ENCODE measurements around the gene B3GAT1. TPM values are rescaled to one million over a fixed set of nuclear protein-coding genes. Genes with fewer than 3 reads are reported as not detected.

B3GAT1 gene
- polyA plus RNA-seq, 1 of the 3 experiments (the other 2 are of a cell fraction) = 0.15 TPM

- TF ChIP-seq, protein P1, sequence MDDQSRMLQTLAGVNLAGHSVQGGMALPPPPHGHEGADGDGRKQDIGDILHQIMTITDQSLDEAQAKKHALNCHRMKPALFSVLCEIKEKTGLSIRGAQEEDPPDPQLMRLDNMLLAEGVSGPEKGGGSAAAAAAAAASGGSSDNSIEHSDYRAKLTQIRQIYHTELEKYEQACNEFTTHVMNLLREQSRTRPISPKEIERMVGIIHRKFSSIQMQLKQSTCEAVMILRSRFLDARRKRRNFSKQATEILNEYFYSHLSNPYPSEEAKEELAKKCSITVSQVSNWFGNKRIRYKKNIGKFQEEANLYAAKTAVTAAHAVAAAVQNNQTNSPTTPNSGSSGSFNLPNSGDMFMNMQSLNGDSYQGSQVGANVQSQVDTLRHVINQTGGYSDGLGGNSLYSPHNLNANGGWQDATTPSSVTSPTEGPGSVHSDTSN (IDR thresholded peaks at IDR 0.05) = no peak
- TF ChIP-seq SMC3 (IDR thresholded peaks at IDR 0.05; ENCODE audit: low read depth, low read length) = no peak
- TF ChIP-seq YY1 (IDR thresholded peaks at IDR 0.05; ENCODE audit: low read depth) = no peak
- no peak for TF ChIP-seq FOSL2 (IDR thresholded peaks at IDR 0.05; ENCODE audit: borderline replicate concordance, low read depth)
- no peak for TF ChIP-seq GABPA (IDR thresholded peaks at IDR 0.05; ENCODE audit: low read depth)
- no peak for TF ChIP-seq RFX5 (IDR thresholded peaks at IDR 0.05; ENCODE audit: low read length)
- no peak for TF ChIP-seq GATA2 (CRISPR knock-in tag; IDR thresholded peaks at IDR 0.05)
- no peak for TF ChIP-seq SIN3A (IDR thresholded peaks at IDR 0.05; ENCODE audit: borderline replicate concordance, low read depth, low read length)
- no peak for TF ChIP-seq MEF2A (IDR thresholded peaks at IDR 0.05; ENCODE audit: borderline replicate concordance, low read depth)
- TF ChIP-seq ZBTB33 (IDR thresholded peaks at IDR 0.05; ENCODE audit: borderline replicate concordance, low read depth) = no peak
- no peak for TF ChIP-seq RAD21 (IDR thresholded peaks at IDR 0.05; ENCODE audit: low read length)
- no peak for TF ChIP-seq EZH2phosphoT487 (IDR thresholded peaks at IDR 0.05; ENCODE audit: borderline replicate concordance, low read depth)
- no peak for TF ChIP-seq TEAD4 (IDR thresholded peaks at IDR 0.05; ENCODE audit: borderline replicate concordance, insufficient read depth)
- no peak for TF ChIP-seq ELF1 (IDR thresholded peaks at IDR 0.05)
- TF ChIP-seq IRF3 (IDR thresholded peaks at IDR 0.05; ENCODE audit: low read depth, low read length) = no peak
- no peak for TF ChIP-seq TAF1 (IDR thresholded peaks at IDR 0.05; ENCODE audit: borderline replicate concordance, low read depth, low read length)
- no peak for TF ChIP-seq JUND (IDR thresholded peaks at IDR 0.05)
- no peak for TF ChIP-seq RCOR1 (IDR thresholded peaks at IDR 0.05; ENCODE audit: low read length)
- TF ChIP-seq CTCF (IDR thresholded peaks at IDR 0.05) = no peak
- TF ChIP-seq, protein P2, sequence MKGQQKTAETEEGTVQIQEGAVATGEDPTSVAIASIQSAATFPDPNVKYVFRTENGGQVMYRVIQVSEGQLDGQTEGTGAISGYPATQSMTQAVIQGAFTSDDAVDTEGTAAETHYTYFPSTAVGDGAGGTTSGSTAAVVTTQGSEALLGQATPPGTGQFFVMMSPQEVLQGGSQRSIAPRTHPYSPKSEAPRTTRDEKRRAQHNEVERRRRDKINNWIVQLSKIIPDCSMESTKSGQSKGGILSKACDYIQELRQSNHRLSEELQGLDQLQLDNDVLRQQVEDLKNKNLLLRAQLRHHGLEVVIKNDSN (IDR thresholded peaks at IDR 0.05; ENCODE audit: borderline replicate concordance, low read depth) = no peak
- 72% methylated on average over 9 of the region's 14 CpGs for WGBS (ENCODE audit: low lambda C conversion rate)
- no peak overlapping the region for H3K4me3 ChIP-seq (ENCODE audit: low read depth in 2 of 2, low read length in 1 of 2)
- H3K4me1 ChIP-seq (ENCODE audit: control insufficient read depth in 1 of 2, insufficient read depth in 2 of 2, low read depth in 1 of 2, low read length in 1 of 2) = peaks cover 0 to 11% of the 10 kb centered on the region in 2 experiments; a peak in 1 of 4 replicates
- no peaks in the 10 kb centered on the region for H3K9me3 ChIP-seq
- no peak overlapping the region for H3K27ac ChIP-seq (ENCODE audit: low read depth in 2 of 2, low read length in 1 of 2)
- H3K9ac ChIP-seq = no peak overlapping the region
- POLR2A ChIA-PET = no interaction called here
- H3K36me3 ChIP-seq (replicated peaks in 1 of 2; ENCODE audit: control insufficient read depth in 1 of 2, insufficient read depth in 2 of 2, low read length in 1 of 2) = no peaks in the 10 kb centered on the region
- H3F3A ChIP-seq (replicated peaks; ENCODE audit: insufficient read depth) = no peaks in the 10 kb centered on the region
- no peak for DNase-seq
- H3K9me2 ChIP-seq = no peaks in the 10 kb centered on the region
- H4K20me1 ChIP-seq (ENCODE audit: insufficient read depth) = no peaks in the 10 kb centered on the region
- no peaks in the 10 kb centered on the region for H3K79me2 ChIP-seq (ENCODE audit: insufficient read depth)
- H2AFZ ChIP-seq (ENCODE audit: low read depth) = no peak overlapping the region
- CTCF ChIA-PET = interaction anchor here (1.3 kb wide), 1 partner anchor 484 kb away, joined by 5 read pairs; no protein-coding TSS in a partner anchor
- no peaks in the 10 kb centered on the region for H3K27me3 ChIP-seq (ENCODE audit: insufficient read depth)
- H3K4me2 ChIP-seq = no peak overlapping the region
Observed at GRCh38 chr11:134384406-134384805, 27.6 kb downstream of the B3GAT1 start.

Measured in SK-N-SH (cell line).